ENCODE data around the gene PCBP3. TPM values are rescaled to one million over a fixed set of nuclear protein-coding genes. Genes with fewer than 3 reads are reported as not detected.

The PCBP3 gene
- total and polyA plus RNA-seq, 10 of the 15 experiments (the other 5 are each of a cell fraction or from before 2014, with no cell fraction given), result 0.09 to 1.3 (median 0.46) TPM; not detected in 3

- TF ChIP-seq RELB (IDR thresholded peaks at IDR 0.05; ENCODE audit: low read depth), result no peak
Measured at GRCh38 chr21:45629046-45629981, 14.2 kb upstream of the PCBP3 start (continued).

DNA sequence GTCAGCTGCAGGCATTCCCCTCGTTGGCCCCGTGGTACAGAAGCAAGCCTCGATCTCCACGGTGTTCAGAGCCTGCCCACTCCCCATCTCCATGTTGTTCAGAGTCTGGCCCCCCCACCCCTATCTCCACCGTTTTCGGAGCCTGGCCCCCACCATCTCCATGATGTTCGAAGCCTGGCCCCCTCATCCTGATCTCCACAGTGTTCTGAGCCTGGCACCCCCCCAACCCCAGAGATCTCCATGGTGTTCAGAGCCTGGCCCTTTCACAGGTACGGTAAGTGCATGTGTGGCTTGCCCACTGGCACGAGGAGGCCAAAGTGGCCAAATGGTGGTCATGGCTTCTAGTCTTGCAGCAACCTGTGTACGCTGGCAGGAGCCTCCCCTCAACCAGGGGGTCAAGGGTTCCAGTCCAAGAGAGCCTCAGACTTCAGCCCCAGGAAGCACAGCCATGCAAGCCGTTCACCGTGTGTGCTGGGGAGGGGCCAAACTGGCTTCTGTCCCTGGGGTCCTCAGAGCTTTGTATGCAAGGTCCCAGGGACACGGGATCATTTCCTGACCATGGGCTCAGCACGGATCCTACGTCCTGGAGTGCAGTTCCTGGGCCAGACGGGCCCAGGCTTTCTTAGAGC is 13.3 kb upstream of the PCBP3 start:
- ATAC-seq (no peak), FAIRE-seq (no peak), DNase-seq (ENCODE audit: low read depth, low spot score) (no peak)
- no peaks in the 10 kb centered on the region for H4K20me1 ChIP-seq (ENCODE audit: control insufficient read depth, insufficient read depth)
- ChIA-PET SMC1A (ENCODE audit: uncharacterized antibody, unreplicated experiment) (no interaction called here), POLR2A (no interaction called here), RAD21 (ENCODE audit: unreplicated experiment) (no interaction called here), CTCF (no interaction called here)
- H3K4me3 ChIP-seq, result no peak overlapping the region
- no peak overlapping the region for H3K4me2 ChIP-seq (ENCODE audit: control insufficient read depth, insufficient read depth)
- BruUV-seq (replicated peaks), result no TSS peak
- in situ Hi-C loops (cut with MboI) (no loop called here), intact Hi-C loops (cut with micrococcal nuclease; ENCODE audit: unreplicated experiment) (no loop called here)
- no peak overlapping the region for H2AFZ ChIP-seq (ENCODE audit: control insufficient read depth, low read depth, low read length)
- H3K4me1 ChIP-seq (ENCODE audit: control insufficient read depth, insufficient read depth, low read length), result peaks cover 14% of the 10 kb centered on the region
- H3K27me3 ChIP-seq (replicated peaks in 1 of 2; ENCODE audit: control insufficient read depth in 2 of 2, insufficient read depth in 2 of 2, low read length in 1 of 2), result no peaks in the 10 kb centered on the region
- 71% methylated on average over 16 of the region's 16 CpGs for WGBS (ENCODE audit: insufficient coverage, insufficient replicate concordance, low lambda C conversion rate, missing lambda C conversion rate)
- H3K79me2 ChIP-seq (ENCODE audit: control insufficient read depth, insufficient read depth, low read length), result no peaks in the 10 kb centered on the region
- H3K9me3 ChIP-seq (replicated peaks; ENCODE audit: control insufficient read depth, insufficient read depth, low read length), result no peaks in the 10 kb centered on the region; the same call in 2 of the 3 replicates
- H3K36me3 ChIP-seq (ENCODE audit: control insufficient read depth in 2 of 2, insufficient read depth in 2 of 2, low read length in 1 of 2), result no peaks in the 10 kb centered on the region
- H3K9ac ChIP-seq (ENCODE audit: control insufficient read depth, insufficient read depth, low read length), result no peak overlapping the region
- no peak overlapping the region for H3K27ac ChIP-seq (ENCODE audit: control insufficient read depth, insufficient read depth)
- no peak for TF ChIP-seq RELB (IDR thresholded peaks at IDR 0.05; ENCODE audit: low read depth)
- TF ChIP-seq, protein P1, sequence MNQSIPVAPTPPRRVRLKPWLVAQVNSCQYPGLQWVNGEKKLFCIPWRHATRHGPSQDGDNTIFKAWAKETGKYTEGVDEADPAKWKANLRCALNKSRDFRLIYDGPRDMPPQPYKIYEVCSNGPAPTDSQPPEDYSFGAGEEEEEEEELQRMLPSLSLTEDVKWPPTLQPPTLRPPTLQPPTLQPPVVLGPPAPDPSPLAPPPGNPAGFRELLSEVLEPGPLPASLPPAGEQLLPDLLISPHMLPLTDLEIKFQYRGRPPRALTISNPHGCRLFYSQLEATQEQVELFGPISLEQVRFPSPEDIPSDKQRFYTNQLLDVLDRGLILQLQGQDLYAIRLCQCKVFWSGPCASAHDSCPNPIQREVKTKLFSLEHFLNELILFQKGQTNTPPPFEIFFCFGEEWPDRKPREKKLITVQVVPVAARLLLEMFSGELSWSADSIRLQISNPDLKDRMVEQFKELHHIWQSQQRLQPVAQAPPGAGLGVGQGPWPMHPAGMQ (IDR thresholded peaks at IDR 0.05; ENCODE audit: borderline replicate concordance), result no peak
- no peak for TF ChIP-seq MYB (IDR thresholded peaks at IDR 0.05; ENCODE audit: borderline replicate concordance, low read depth, low read length)
- TF ChIP-seq, protein P2, sequence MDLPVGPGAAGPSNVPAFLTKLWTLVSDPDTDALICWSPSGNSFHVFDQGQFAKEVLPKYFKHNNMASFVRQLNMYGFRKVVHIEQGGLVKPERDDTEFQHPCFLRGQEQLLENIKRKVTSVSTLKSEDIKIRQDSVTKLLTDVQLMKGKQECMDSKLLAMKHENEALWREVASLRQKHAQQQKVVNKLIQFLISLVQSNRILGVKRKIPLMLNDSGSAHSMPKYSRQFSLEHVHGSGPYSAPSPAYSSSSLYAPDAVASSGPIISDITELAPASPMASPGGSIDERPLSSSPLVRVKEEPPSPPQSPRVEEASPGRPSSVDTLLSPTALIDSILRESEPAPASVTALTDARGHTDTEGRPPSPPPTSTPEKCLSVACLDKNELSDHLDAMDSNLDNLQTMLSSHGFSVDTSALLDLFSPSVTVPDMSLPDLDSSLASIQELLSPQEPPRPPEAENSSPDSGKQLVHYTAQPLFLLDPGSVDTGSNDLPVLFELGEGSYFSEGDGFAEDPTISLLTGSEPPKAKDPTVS (IDR thresholded peaks at IDR 0.05; ENCODE audit: low read depth, low read length), result no peak
- no peak for TF ChIP-seq SUPT20H (IDR thresholded peaks at IDR 0.05; ENCODE audit: borderline replicate concordance, control insufficient read depth, low read depth, low read length)
- TF ChIP-seq, protein P3, sequence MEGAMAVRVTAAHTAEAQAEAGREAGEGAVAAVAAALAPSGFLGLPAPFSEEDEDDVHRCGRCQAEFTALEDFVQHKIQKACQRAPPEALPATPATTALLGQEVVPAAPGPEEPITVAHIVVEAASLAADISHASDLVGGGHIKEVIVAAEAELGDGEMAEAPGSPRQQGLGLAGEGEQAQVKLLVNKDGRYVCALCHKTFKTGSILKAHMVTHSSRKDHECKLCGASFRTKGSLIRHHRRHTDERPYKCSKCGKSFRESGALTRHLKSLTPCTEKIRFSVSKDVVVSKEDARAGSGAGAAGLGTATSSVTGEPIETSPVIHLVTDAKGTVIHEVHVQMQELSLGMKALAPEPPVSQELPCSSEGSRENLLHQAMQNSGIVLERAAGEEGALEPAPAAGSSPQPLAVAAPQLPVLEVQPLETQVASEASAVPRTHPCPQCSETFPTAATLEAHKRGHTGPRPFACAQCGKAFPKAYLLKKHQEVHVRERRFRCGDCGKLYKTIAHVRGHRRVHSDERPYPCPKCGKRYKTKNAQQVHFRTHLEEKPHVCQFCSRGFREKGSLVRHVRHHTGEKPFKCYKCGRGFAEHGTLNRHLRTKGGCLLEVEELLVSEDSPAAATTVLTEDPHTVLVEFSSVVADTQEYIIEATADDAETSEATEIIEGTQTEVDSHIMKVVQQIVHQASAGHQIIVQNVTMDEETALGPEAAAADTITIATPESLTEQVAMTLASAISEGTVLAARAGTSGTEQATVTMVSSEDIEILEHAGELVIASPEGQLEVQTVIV (IDR thresholded peaks at IDR 0.05; ENCODE audit: borderline replicate concordance, partially characterized antibody), result no peak
- no peak for TF ChIP-seq CREB1 (IDR thresholded peaks at IDR 0.05; ENCODE audit: low read depth)
- TF ChIP-seq EGR1 (IDR thresholded peaks at IDR 0.05; ENCODE audit: borderline replicate concordance in 1 of 2, low read depth in 2 of 2, low read length in 2 of 2), result no peak

Measured in GM12878 (cell line).